Testis (tissue), 3 donors: ENCODE measurements around the gene ORMDL3. TPM values are rescaled to one million over a fixed set of nuclear protein-coding genes. Genes with fewer than 3 reads are reported as not detected.
"Not testable (repeated sequence)": the region's sequence is repeated elsewhere in the genome, so short reads cannot be mapped to it uniquely, and the experiment has no call there.

Experiments used
- DNase-seq: peaks from one replicate; pipeline ENCODE4 v3.0.0-alpha.2; 2019
- H3K27ac ChIP-seq, 2 donors: fragments of 200-600 bp; sonication (generic); one replicate each; pipeline ENCODE4 v1.5.1; 2019
- H3K27me3 ChIP-seq: fragments of 200-600 bp; sonication (generic); one replicate; pipeline ENCODE4 v1.5.1; 2019
- H3K36me3 ChIP-seq: fragments of 200-600 bp; sonication (generic); one replicate; pipeline ENCODE4 v1.5.1; 2017; ENCODE audit warnings: low read depth; ENCODE audit errors: missing control alignments
- H3K4me1 ChIP-seq: fragments of 200-600 bp; sonication (generic); one replicate; pipeline ENCODE4 v1.5.1; 2019
- H3K4me3 ChIP-seq, 2 donors: fragments of 200-600 bp; sonication (generic); one replicate each; pipeline ENCODE4 v1.5.1; 2017 to 2019
- H3K9me3 ChIP-seq: fragments of 200-600 bp; sonication (generic); one replicate; pipeline ENCODE4 v1.5.1; 2017
- POLR2A ChIP-seq: fragments of 450-650 bp; IDR thresholded peaks from one replicate; pipeline ENCODE4 v1.6.1; 2017; ENCODE audit warnings: antibody characterized with exemption, mild to moderate bottlenecking, moderate library complexity
- WGBS, 2 donors: methylation state at CpG; one replicate each; pipeline ENCODE4 v1.1.5; 2018; 5-methylcytosine and 5-hydroxymethylcytosine counted together
- intact Hi-C: fragments of 100-400 bp; cut with DNase I; formaldehyde crosslinking; loops from one replicate; pipeline ENCODE4 v1.15.1; 2023; ENCODE audit warnings: low total_unique reads
- polyA plus RNA-seq: library from polyadenylated mRNA; stranded (reverse); fragments of 350-450 nt; fragmentation: Illumina TruSeq; extraction: RNeasy Lipid Tissue Mini Kit (QIAGEN cat#74804); gene quantifications from one replicate; pipeline ENCODE4 v1.2.3, GENCODE V29; 2014; ENCODE audit warnings: low read depth, low replicate concordance; ENCODE audit not compliant: insufficient read depth
- total RNA-seq, 2 donors: library from RNA; depleted of rRNA; stranded (reverse); fragments of >200 nt; gene quantifications; one replicate each; pipeline ENCODE4 v1.2.3, GENCODE V29; 2016
- TF ChIP-seq, protein P1 (sequence below), 3 experiments: fragments of 450-650 bp in 2 of 3; fragments of 200-600 bp in 1 of 3; sonication (generic) in 1 of 3; IDR thresholded peaks; one replicate each; pipeline ENCODE4 v1.5.1; 2016 to 2019; ENCODE audit warnings: antibody characterized with exemption in 3 of 3, mild to moderate bottlenecking in 2 of 3, moderate library complexity in 1 of 3

ORMDL3 gene
- total and polyA plus RNA-seq, 3 donors from 2014 or later = 77.6 to 99.7 (median 79.0) TPM

DNA sequence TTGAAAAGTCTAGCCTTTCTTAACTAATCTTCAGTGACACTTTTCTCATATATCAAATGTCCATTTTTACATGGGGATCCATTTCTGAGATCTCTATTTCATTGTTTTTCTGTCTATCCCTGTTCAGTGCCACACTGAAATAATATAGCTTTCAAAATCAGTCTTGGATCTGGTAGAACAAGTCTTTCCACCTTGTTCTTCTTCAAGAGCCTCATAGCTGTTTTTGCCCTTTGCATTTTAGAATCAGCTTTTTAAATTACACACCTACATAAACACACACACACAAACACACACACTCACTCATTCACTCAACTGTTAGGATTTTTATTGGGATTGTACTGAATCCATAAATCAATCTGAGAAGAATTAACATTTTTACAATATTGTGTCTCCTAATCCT lies 28.2 kb downstream of the ORMDL3 start:
- Histone ChIP-seq H3K9me3 (no peaks in the 10 kb centered on the region), H3K27me3 (no peaks in the 10 kb centered on the region), H3K4me1 (no peaks in the 10 kb centered on the region), H3K27ac (no peak overlapping the region), H3K36me3 (no peaks in the 10 kb centered on the region), H3K4me3 (no peak overlapping the region)
- DNase-seq = no peak
- intact Hi-C loops = no loop called here
- TF ChIP-seq POLR2A = no peak
- TF ChIP-seq, protein P1, sequence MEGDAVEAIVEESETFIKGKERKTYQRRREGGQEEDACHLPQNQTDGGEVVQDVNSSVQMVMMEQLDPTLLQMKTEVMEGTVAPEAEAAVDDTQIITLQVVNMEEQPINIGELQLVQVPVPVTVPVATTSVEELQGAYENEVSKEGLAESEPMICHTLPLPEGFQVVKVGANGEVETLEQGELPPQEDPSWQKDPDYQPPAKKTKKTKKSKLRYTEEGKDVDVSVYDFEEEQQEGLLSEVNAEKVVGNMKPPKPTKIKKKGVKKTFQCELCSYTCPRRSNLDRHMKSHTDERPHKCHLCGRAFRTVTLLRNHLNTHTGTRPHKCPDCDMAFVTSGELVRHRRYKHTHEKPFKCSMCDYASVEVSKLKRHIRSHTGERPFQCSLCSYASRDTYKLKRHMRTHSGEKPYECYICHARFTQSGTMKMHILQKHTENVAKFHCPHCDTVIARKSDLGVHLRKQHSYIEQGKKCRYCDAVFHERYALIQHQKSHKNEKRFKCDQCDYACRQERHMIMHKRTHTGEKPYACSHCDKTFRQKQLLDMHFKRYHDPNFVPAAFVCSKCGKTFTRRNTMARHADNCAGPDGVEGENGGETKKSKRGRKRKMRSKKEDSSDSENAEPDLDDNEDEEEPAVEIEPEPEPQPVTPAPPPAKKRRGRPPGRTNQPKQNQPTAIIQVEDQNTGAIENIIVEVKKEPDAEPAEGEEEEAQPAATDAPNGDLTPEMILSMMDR (IDR thresholded peaks at IDR 0.05) = no peak

DNA sequence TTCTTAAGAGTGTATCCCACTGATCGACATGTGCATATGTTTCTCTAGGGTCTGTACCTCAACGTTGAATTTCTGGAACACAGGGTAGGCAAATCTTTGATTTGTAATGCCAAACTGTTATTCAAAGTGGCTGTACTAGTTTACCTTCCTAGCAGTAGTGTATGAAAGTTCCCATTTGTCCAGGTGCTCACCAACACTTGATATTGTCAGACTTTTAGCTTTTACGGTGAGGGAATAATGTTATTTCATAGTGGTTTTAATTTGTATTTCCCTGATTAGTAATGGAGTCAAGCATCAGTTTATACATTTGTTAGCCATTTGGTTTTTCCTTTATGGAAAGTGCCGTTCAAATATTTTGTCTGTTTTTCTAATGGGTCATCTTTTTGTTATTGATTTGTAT lies 29.3 kb downstream of the ORMDL3 start:
- H3K4me3 ChIP-seq = no peak overlapping the region
- TF ChIP-seq, protein P1 (IDR thresholded peaks at IDR 0.05) = no peak
- TF ChIP-seq POLR2A = no peak
- H3K27ac ChIP-seq = no peak overlapping the region
- intact Hi-C loops = no loop called here
- H3K4me1 ChIP-seq = no peaks in the 10 kb centered on the region
- no peak for DNase-seq
- H3K9me3 ChIP-seq = no peaks in the 10 kb centered on the region
- no peaks in the 10 kb centered on the region for H3K36me3 ChIP-seq
- WGBS, 2 donors = 90 to 97% methylated on average over 4 of the region's 4 CpGs
- no peaks in the 10 kb centered on the region for H3K27me3 ChIP-seq

DNA sequence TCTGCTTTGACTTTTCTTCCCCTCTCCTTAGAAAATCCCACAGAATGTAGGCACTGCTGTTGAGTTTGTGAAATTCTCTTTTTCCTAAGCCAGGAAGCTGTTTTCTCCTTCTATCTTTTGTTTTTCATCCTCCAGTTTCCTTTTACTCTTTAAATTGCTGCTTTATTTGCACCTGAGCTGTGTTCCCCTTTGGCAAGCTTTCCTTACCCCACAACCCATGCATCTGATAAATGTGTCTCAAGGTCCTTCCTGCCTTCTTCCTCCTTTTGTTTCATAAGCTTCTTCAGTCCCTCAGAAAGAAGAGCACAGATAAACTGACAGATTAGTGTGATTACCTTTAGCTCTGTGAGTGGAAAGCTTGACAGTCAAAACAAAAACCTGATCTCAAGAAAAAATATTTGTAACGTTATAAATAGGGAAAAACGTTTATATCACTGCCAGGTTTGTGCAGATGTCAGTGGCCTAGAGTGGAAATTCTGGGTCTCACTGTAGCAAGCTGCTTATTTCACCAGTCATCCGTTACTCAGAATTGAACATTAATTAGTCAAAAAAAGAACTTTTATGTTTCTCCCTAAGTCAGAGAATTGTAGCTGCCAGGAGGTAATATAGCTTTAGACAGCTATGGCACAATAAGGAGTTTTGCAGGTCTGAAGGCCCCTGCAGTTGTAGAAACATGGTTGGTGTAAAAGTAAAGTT lies 32.6 kb downstream of the ORMDL3 start:
- WGBS, 2 donors = 28 to 46% methylated on average over 3 of the region's 3 CpGs
- DNase-seq = no peak

DNA sequence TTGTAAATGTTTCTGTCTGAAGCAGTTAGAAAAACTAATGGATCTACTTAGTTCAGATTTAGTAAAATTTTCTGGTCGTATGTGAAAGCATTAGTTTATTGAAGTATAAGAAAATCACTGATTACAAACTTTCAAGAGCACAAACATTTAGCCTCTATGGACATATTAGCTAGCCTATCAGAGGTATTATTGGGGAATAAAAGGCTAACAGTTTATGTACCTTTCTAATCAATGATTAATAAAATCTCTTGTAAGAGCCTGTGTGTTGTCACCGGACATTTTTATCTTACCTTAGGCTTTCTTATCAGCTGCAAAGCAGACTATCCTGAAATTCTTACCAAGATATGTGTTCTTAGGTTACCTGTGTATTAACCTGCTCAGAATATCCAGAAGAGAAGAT lies 38.2 kb downstream of the ORMDL3 start:
- H3K27ac ChIP-seq = no peak overlapping the region
- no peaks in the 10 kb centered on the region for H3K27me3 ChIP-seq
- WGBS, 2 donors = 39 to 79% methylated on average over 2 of the region's 2 CpGs
- TF ChIP-seq POLR2A = no peak
- TF ChIP-seq, protein P1 (IDR thresholded peaks at IDR 0.05) = no peak
- intact Hi-C loops = no loop called here
- DNase-seq = no peak
- no peak overlapping the region for H3K4me3 ChIP-seq
- no peaks in the 10 kb centered on the region for H3K36me3 ChIP-seq
- H3K9me3 ChIP-seq = no peaks in the 10 kb centered on the region
- H3K4me1 ChIP-seq = no peaks in the 10 kb centered on the region

More for the DNA sequence above, 32.6 kb downstream of the ORMDL3 start:
- no peak overlapping the region for H3K4me3 ChIP-seq
- H3K9me3 ChIP-seq = no peaks in the 10 kb centered on the region
- intact Hi-C loops = no loop called here
- TF ChIP-seq POLR2A = no peak
- TF ChIP-seq, protein P1 (IDR thresholded peaks at IDR 0.05) = no peak
- H3K4me1 ChIP-seq = no peaks in the 10 kb centered on the region
- no peaks in the 10 kb centered on the region for H3K27me3 ChIP-seq
- H3K36me3 ChIP-seq = no peaks in the 10 kb centered on the region
- no peak overlapping the region for H3K27ac ChIP-seq

DNA sequence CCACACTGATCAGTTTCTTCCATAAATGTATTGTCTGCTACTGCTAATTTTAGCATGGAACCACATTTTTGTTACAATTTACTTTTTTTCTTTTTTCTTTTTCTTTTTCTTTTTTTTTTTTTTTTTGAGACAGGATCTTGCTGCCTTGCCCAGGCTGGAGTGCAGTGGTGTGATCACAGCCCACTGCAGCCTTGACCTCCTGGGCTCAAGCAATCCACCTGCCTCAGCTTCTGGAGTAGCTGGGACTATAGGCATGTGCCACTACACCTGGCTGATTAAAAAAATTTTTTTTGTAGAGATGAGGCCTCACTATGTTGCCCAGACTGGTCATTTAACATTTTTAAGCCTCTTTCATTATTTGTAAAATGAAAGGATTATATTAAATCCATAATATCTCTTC lies 40.3 kb downstream of the ORMDL3 start:
- H3K4me1 ChIP-seq = no peaks in the 10 kb centered on the region
- TF ChIP-seq, protein P1 (IDR thresholded peaks at IDR 0.05) = no peak
- TF ChIP-seq POLR2A = no peak
- DNase-seq = no peak
- intact Hi-C loops = no loop called here
- H3K36me3 ChIP-seq = no peaks in the 10 kb centered on the region
- no peak overlapping the region for H3K27ac ChIP-seq
- H3K27me3 ChIP-seq = no peaks in the 10 kb centered on the region
- no peaks in the 10 kb centered on the region for H3K9me3 ChIP-seq
- no peak overlapping the region for H3K4me3 ChIP-seq

DNA sequence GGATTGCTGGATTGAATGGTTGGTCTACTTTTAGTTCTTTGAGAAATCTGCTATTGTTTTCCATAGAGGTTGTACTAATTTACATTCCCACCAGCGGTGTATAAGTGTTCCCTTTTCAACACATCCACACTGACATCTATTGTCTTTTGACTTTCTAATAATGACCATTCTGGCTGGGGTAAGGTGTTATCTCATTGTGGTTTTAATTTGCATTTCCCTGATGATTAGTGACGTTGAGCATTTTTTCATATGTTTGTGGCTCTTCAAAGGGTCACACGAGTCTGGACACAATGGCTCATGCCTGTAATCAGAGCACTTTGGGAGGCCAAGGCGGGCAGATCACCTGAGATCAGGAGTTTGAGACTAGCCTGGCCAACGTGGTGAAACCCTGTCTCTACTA lies 41.3 kb downstream of the ORMDL3 start:
- H3K4me1 ChIP-seq, DNase-seq, H3K4me3 ChIP-seq, H3K36me3 ChIP-seq, H3K27ac ChIP-seq, intact Hi-C loops, H3K9me3 ChIP-seq, H3K27me3 ChIP-seq: not testable (repeated sequence)
- 72 to 85% methylated on average over 5 of the region's 5 CpGs for WGBS, 2 donors
